ENCODE measurements around the gene KIDINS220. TPM values are rescaled to one million over a fixed set of nuclear protein-coding genes. Genes with fewer than 3 reads are reported as not detected.
A peak's percentile ranks its signal among the peaks of the same experiment; 100 is the strongest.

The KIDINS220 gene
- polyA plus RNA-seq, 1 donor = 52.9 TPM

- no peaks in the 10 kb centered on the region for H3K27me3 ChIP-seq (ENCODE audit: control insufficient read depth, insufficient read depth, low read length)
- peak in 1 of 2 donors; percentile 42 for DNase-seq
- no peaks in the 10 kb centered on the region for H3K4me1 ChIP-seq (ENCODE audit: control insufficient read depth, insufficient read depth, low read length)
- peak overlapping the region; percentile 96 for H3K4me3 ChIP-seq (ENCODE audit: low read length)
- H3K9me3 ChIP-seq (ENCODE audit: control insufficient read depth, low read depth, low read length) = no peaks in the 10 kb centered on the region
- H3K27ac ChIP-seq (ENCODE audit: low read length) = peak overlapping the region; percentile 98
- whole genome bisulfite sequencing (ENCODE audit: insufficient coverage, low lambda C conversion rate) = 0% methylated on average over 1 of the region's 3 CpGs
- H3K36me3 ChIP-seq (ENCODE audit: control insufficient read depth, insufficient read depth, low read length) = peaks cover 11% of the 10 kb centered on the region
Measured at GRCh38 chr2:8684540-8684877, 152.9 kb downstream of the KIDINS220 start.

- WGBS (ENCODE audit: insufficient coverage, low lambda C conversion rate) = 6% methylated on average over 2 of the region's 30 CpGs
- H3K9me3 ChIP-seq (ENCODE audit: control insufficient read depth, low read depth, low read length) = no peaks in the 10 kb centered on the region
- H3K27ac ChIP-seq (ENCODE audit: low read length) = peak overlapping the region; percentile 98
- H3K27me3 ChIP-seq (ENCODE audit: control insufficient read depth, insufficient read depth, low read length) = no peaks in the 10 kb centered on the region
- no peaks in the 10 kb centered on the region for H3K4me1 ChIP-seq (ENCODE audit: control insufficient read depth, insufficient read depth, low read length)
- peak overlapping the region; percentile 96 for H3K4me3 ChIP-seq (ENCODE audit: low read length)
- peak; percentile 19 to 62 for DNase-seq
- H3K36me3 ChIP-seq (ENCODE audit: control insufficient read depth, insufficient read depth, low read length) = peaks cover 11% of the 10 kb centered on the region
Measured at GRCh38 chr2:8682719-8683667, 154.4 kb downstream of the KIDINS220 start.

- no peaks in the 10 kb centered on the region for H3K9me3 ChIP-seq (ENCODE audit: control insufficient read depth, low read depth, low read length)
- 0% methylated on average over 1 of the region's 70 CpGs for WGBS (ENCODE audit: insufficient coverage, low lambda C conversion rate)
- peak within 1 kb of the TSS; percentile 96 for H3K4me3 ChIP-seq (ENCODE audit: low read length)
- H3K4me1 ChIP-seq (ENCODE audit: control insufficient read depth, insufficient read depth, low read length) = peaks cover 5% of the 10 kb centered on the region
- peaks cover 11% of the 10 kb centered on the region for H3K36me3 ChIP-seq (ENCODE audit: control insufficient read depth, insufficient read depth, low read length)
- H3K27ac ChIP-seq (ENCODE audit: low read length) = peak within 1 kb of the TSS; percentile 99
- no peaks in the 10 kb centered on the region for H3K27me3 ChIP-seq (ENCODE audit: control insufficient read depth, insufficient read depth, low read length)
- DNase-seq = peak; percentile 99 to 100
Measured at GRCh38 chr2:8681786-8682692, 155.4 kb downstream of the KIDINS220 start, which contains the start of gene ID2. Gene ID2 (plus strand): TSS chr2:8682056. CDS start chr2:8682166, 110 bp downstream.

GRCh38 chr2:8680822-8681760 lies 156.3 kb downstream of the KIDINS220 start:
- WGBS (ENCODE audit: insufficient coverage, low lambda C conversion rate) = no CpG with 5 or more reads among the region's 30 CpGs
- peaks cover 11% of the 10 kb centered on the region for H3K36me3 ChIP-seq (ENCODE audit: control insufficient read depth, insufficient read depth, low read length)
- peaks cover 10% of the 10 kb centered on the region for H3K4me1 ChIP-seq (ENCODE audit: control insufficient read depth, insufficient read depth, low read length)

GRCh38 chr2:8679827-8680731 lies 157.3 kb downstream of the KIDINS220 start:
- WGBS (ENCODE audit: insufficient coverage, low lambda C conversion rate) = 20% methylated on average over 2 of the region's 19 CpGs
- Histone ChIP-seq H3K9me3 (ENCODE audit: control insufficient read depth, low read depth, low read length) (peaks cover 7% of the 10 kb centered on the region), H3K4me1 (ENCODE audit: control insufficient read depth, insufficient read depth, low read length) (peaks cover 11% of the 10 kb centered on the region), H3K36me3 (ENCODE audit: control insufficient read depth, insufficient read depth, low read length) (peaks cover 11% of the 10 kb centered on the region), H3K27ac (ENCODE audit: low read length) (peak overlapping the region; percentile 99), H3K4me3 (ENCODE audit: low read length) (peak overlapping the region; percentile 77), H3K27me3 (ENCODE audit: control insufficient read depth, insufficient read depth, low read length) (no peaks in the 10 kb centered on the region)
- peak; percentile 92 to 97 for DNase-seq

More at GRCh38 chr2:8680822-8681760, 156.3 kb downstream of the KIDINS220 start:
- peak; percentile 60 to 86 for DNase-seq
- Histone ChIP-seq H3K27me3 (ENCODE audit: control insufficient read depth, insufficient read depth, low read length) (no peaks in the 10 kb centered on the region), H3K27ac (ENCODE audit: low read length) (peak overlapping the region; percentile 99), H3K9me3 (ENCODE audit: control insufficient read depth, low read depth, low read length) (peaks cover 5% of the 10 kb centered on the region), H3K4me3 (ENCODE audit: low read length) (peak overlapping the region; percentile 50)

GRCh38 chr2:8679567-8679826 lies 157.9 kb downstream of the KIDINS220 start:
- Histone ChIP-seq H3K9me3 (ENCODE audit: control insufficient read depth, low read depth, low read length) (peaks cover 13% of the 10 kb centered on the region), H3K27ac (ENCODE audit: low read length) (peak overlapping the region; percentile 99), H3K27me3 (ENCODE audit: control insufficient read depth, insufficient read depth, low read length) (no peaks in the 10 kb centered on the region), H3K36me3 (ENCODE audit: control insufficient read depth, insufficient read depth, low read length) (peaks cover 10% of the 10 kb centered on the region), H3K4me1 (ENCODE audit: control insufficient read depth, insufficient read depth, low read length) (peaks cover 11% of the 10 kb centered on the region), H3K4me3 (ENCODE audit: low read length) (peak overlapping the region; percentile 77)
- no peak for DNase-seq
- 5% methylated on average over 4 of the region's 8 CpGs for WGBS (ENCODE audit: insufficient coverage, low lambda C conversion rate)

Other genes with a start within 250 kb of the KIDINS220 start
- gene ID2, start 155.6 kb downstream of the KIDINS220 start, polyA plus RNA-seq = 449 TPM
- gene MBOAT2, start 166.1 kb upstream of the KIDINS220 start, polyA plus RNA-seq = 20.7 TPM

All from large intestine (tissue), 3 donors.